K562 (cell line): ENCODE measurements around the gene GET3. TPM values are rescaled to one million over a fixed set of nuclear protein-coding genes. Genes with fewer than 3 reads are reported as not detected.

ENCODE experiments used
- ATAC-seq: fragments of 200-7000 bp; cut with Tn5 transposase; 3 replicates; pipeline ENCODE4 v1.9.1; 2020; ENCODE audit warnings: moderate library complexity
- BruUV-seq: library from RNA; stranded (reverse); fragments of 400-500 nt; replicated peaks from 2 replicates; lab custom pipeline; 2021; lab: Mats Ljungman, UMichigan
- CTCF ChIA-PET: fragments of 300-600 bp; formaldehyde crosslinking; extraction: SDS; loops from one replicate; lab custom pipeline; 2021; ENCODE audit warnings: low intra/inter-chr PET ratio; lab: Yijun Ruan, JAX
- POLR2A ChIA-PET: fragments of 300-600, 350-650 bp; sonication (Branson Sonifier 250); formaldehyde crosslinking; extraction: SDS; loops from one replicate; lab custom pipeline; 2021; ENCODE audit warnings: antibody characterized with exemption, inconsistent platforms; lab: Yijun Ruan, JAX
- DNase-seq, 4 experiments: peaks; one replicate each; pipeline versions ENCODE4 v3.0.0 to v3.0.0-alpha.2; 2011 to 2018; ENCODE audit warnings: low spot score in 3 of 4, mixed read lengths in 3 of 4; ENCODE audit errors: extremely low read depth in 1 of 4
- FAIRE-seq: peaks from 2 replicates; lab custom pipeline; 2011; peaks lifted over from hg19 to GRCh38; lab: Jason Lieb, UNC
- H2AFZ ChIP-seq: 2 replicates; pipeline ENCODE4 v1.6.0; 2011; ENCODE audit warnings: low read depth, low read length, control low read depth, inconsistent platforms
- H3K27ac ChIP-seq: fragments of 200-600 bp; 3 replicates; pipeline ENCODE4 v1.8.0; 2011; ENCODE audit warnings: low read depth, mild to moderate bottlenecking, control low read depth, inconsistent platforms, low read length, moderate library complexity, mixed read lengths; ENCODE audit errors: extremely low read depth
- H3K27me3 ChIP-seq, 2 experiments: fragments of 300-600 bp in 1 of 2; 2 replicates in 1 of 2; 3 replicates in 1 of 2; pipeline versions ENCODE4 v1.6.0 to v1.8.0; 2011; ENCODE audit warnings: inconsistent platforms in 2 of 2, low read length in 2 of 2, mild to moderate bottlenecking in 1 of 2, mixed read lengths in 1 of 2, moderate library complexity in 1 of 2; ENCODE audit not compliant: control insufficient read depth in 2 of 2, insufficient read depth in 2 of 2
- H3K36me3 ChIP-seq: fragments of 300-600 bp; 3 replicates; pipeline ENCODE4 v1.8.0; 2011; ENCODE audit warnings: mild to moderate bottlenecking, low read length, inconsistent platforms; ENCODE audit not compliant: control insufficient read depth, insufficient read depth
- H3K4me1 ChIP-seq, 2 experiments: fragments of 200-600 bp in 1 of 2; replicated peaks in 1 of 2; 2 replicates in 1 of 2; 3 replicates in 1 of 2; pipeline versions ENCODE4 v1.5.1 to v1.8.0; 2011; ENCODE audit warnings: inconsistent platforms in 2 of 2, low read length in 2 of 2, mild to moderate bottlenecking in 1 of 2, mixed read lengths in 1 of 2, moderate library complexity in 1 of 2; ENCODE audit not compliant: control insufficient read depth in 2 of 2, insufficient read depth in 2 of 2
- H3K4me2 ChIP-seq: 2 replicates; pipeline ENCODE4 v1.6.1; 2011; ENCODE audit warnings: low read length, control low read depth, inconsistent platforms, mixed read lengths; ENCODE audit not compliant: insufficient read depth
- H3K4me3 ChIP-seq: fragments of 200-600 bp; sonication (generic), shearing (Covaris generic); 2 replicates; pipeline ENCODE4 v1.5.1; 2016; ENCODE audit warnings: control low read depth, inconsistent platforms
- H3K79me2 ChIP-seq: fragments of 200-600 bp; 3 replicates; pipeline ENCODE4 v1.8.0; 2011; ENCODE audit warnings: low read length, inconsistent platforms; ENCODE audit not compliant: control insufficient read depth, insufficient read depth
- H3K9ac ChIP-seq, 2 experiments: 2 replicates each; pipeline versions ENCODE4 v1.6.0 to v1.6.1; 2011; ENCODE audit warnings: low read depth in 2 of 2, low read length in 2 of 2, control low read depth in 1 of 2, inconsistent platforms in 1 of 2, mild to moderate bottlenecking in 1 of 2, mixed read lengths in 1 of 2; ENCODE audit not compliant: insufficient read depth in 1 of 2
- H3K9me1 ChIP-seq: one replicate; pipeline ENCODE4 v1.6.0; 2011; ENCODE audit warnings: inconsistent platforms, mild to moderate bottlenecking, low read length, moderate library complexity; ENCODE audit not compliant: control insufficient read depth, insufficient read depth
- H3K9me3 ChIP-seq: replicated peaks from 2 replicates; pipeline ENCODE4 v1.5.1; 2011; ENCODE audit warnings: low read depth, low read length, inconsistent platforms; ENCODE audit not compliant: control insufficient read depth, insufficient read depth
- H4K20me1 ChIP-seq: replicated peaks from 2 replicates; pipeline ENCODE4 v1.6.1; 2011; ENCODE audit warnings: low read length, inconsistent platforms, mixed read lengths; ENCODE audit not compliant: control insufficient read depth, insufficient read depth
- ARID1B ChIP-seq: fragments of 450-650 bp; IDR thresholded peaks from 2 replicates; pipeline ENCODE4 v1.6.1; 2016; ENCODE audit warnings: antibody characterized with exemption, mild to moderate bottlenecking, inconsistent platforms
- BCLAF1 ChIP-seq, 2 experiments: fragments of 450-650 bp in 1 of 2; IDR thresholded peaks; 2 replicates each; pipeline ENCODE4 v1.6.1; 2011 to 2017; ENCODE audit warnings: low read depth in 2 of 2, antibody characterized with exemption in 1 of 2, borderline replicate concordance in 1 of 2, low read length in 1 of 2, mild to moderate bottlenecking in 1 of 2, mixed read lengths in 1 of 2; ENCODE audit not compliant: control insufficient read depth in 1 of 2
- BHLHE40 ChIP-seq: IDR thresholded peaks from 2 replicates; pipeline ENCODE4 v1.6.1; 2011; ENCODE audit warnings: low read length, improper control_type of control experiment
- DDX20 ChIP-seq: fragments of 450-650 bp; IDR thresholded peaks from 2 replicates; pipeline ENCODE4 v1.6.1; 2016; ENCODE audit warnings: missing genetic modification characterization, low read depth, mild to moderate bottlenecking, missing compliant biosample characterization, moderate library complexity
- FOSL1 ChIP-seq: fragments of 200-800 bp; sonication (Bioruptor generic); conservative IDR thresholded peaks from 2 replicates; pipeline ENCODE4 v1.6.1; 2016; ENCODE audit warnings: missing genetic modification characterization, missing compliant biosample characterization
- LCOR ChIP-seq: sonication (generic); formaldehyde crosslinking; IDR thresholded peaks from 2 replicates; pipeline ENCODE4 v1.8.0; 2022; ENCODE audit warnings: mild to moderate bottlenecking, missing genetic modification reagents
- MLLT1 ChIP-seq, 2 experiments: fragments of 450-650 bp; IDR thresholded peaks; 2 replicates each; pipeline ENCODE4 v1.6.1; 2016
- RBM25 ChIP-seq: fragments of 200-400 bp; formaldehyde crosslinking; IDR thresholded peaks from 2 replicates; pipeline ENCODE4 v1.6.1; 2018; ENCODE audit warnings: low read length, low read depth, moderate library complexity; ENCODE audit not compliant: severe bottlenecking
- SETDB1 ChIP-seq: IDR thresholded peaks from one replicate; pipeline ENCODE4 v1.6.1; 2012; ENCODE audit warnings: low read length, control low read depth, inconsistent platforms
- SMAD4 ChIP-seq: fragments of 250-450 bp; sonication (Bioruptor Pico); conservative IDR thresholded peaks from 2 replicates; pipeline ENCODE4 v1.8.0; 2021; ENCODE audit warnings: inconsistent platforms, mild to moderate bottlenecking, moderate library complexity
- TFE3 ChIP-seq: fragments of 450-650 bp; formaldehyde crosslinking; IDR thresholded peaks from 2 replicates; pipeline ENCODE4 v1.4.0; 2020; ENCODE audit warnings: mild to moderate bottlenecking, mixed read lengths
- XRCC4 ChIP-seq: IDR thresholded peaks from one replicate; pipeline ENCODE4 v1.6.1; 2011; ENCODE audit not compliant: insufficient read depth, insufficient read length; ENCODE audit errors: extremely low read depth
- ZKSCAN8 ChIP-seq: fragments of 200-800 bp; sonication (Bioruptor generic); IDR thresholded peaks from 2 replicates; pipeline ENCODE4 v1.6.1; 2016; ENCODE audit warnings: missing genetic modification characterization, missing compliant biosample characterization
- ZNF121 ChIP-seq: sonication (generic); formaldehyde crosslinking; conservative IDR thresholded peaks from 2 replicates; pipeline ENCODE4 v1.8.0; 2022; ENCODE audit warnings: missing genetic modification reagents
- ZNF551 ChIP-seq: fragments of 250-450 bp; sonication (Bioruptor Pico); IDR thresholded peaks from 2 replicates; pipeline ENCODE4 v1.5.0; 2021; ENCODE audit warnings: mild to moderate bottlenecking, moderate library complexity
- ZNF699 ChIP-seq: fragments of 250-450 bp; sonication (Bioruptor Pico); IDR thresholded peaks from 2 replicates; pipeline ENCODE4 v1.8.0; 2021; ENCODE audit warnings: mild to moderate bottlenecking, moderate library complexity; ENCODE audit not compliant: insufficient replicate concordance
- ZNF830 ChIP-seq: fragments of 250-450 bp; sonication (Bioruptor Pico); IDR thresholded peaks from 2 replicates; pipeline ENCODE4 v1.5.0; 2021; ENCODE audit warnings: mild to moderate bottlenecking
- WGBS: fragments of 100-300 bp; shearing (Covaris generic); methylation state at CpG from one replicate; pipeline ENCODE4 v1.1.6; 2016; ENCODE audit warnings: low coverage, mixed read lengths; ENCODE audit not compliant: insufficient coverage; ENCODE audit errors: missing lambda C conversion rate; 5-methylcytosine and 5-hydroxymethylcytosine counted together
- in situ Hi-C: fragments of 300-500 bp; cut with MboI; formaldehyde crosslinking; loops from 4 replicates; pipeline ENCODE4 v1.15.0; 2018; ENCODE audit warnings: inconsistent platforms, mixed read lengths
- intact Hi-C: fragments of 100-400 bp; cut with micrococcal nuclease; formaldehyde crosslinking; loops from 2 replicates; pipeline ENCODE4 v1.14.2; 2022
- polyA plus RNA-seq, 8 experiments: library from polyadenylated mRNA; depleted of rRNA in 4 of 8; stranded (reverse) in 5 of 8; unstranded in 3 of 8; fragments of >200 nt; fragmentation: Nextera tagmentation in 2 of 8; fragmentation: Illumina TruSeq in 1 of 8; extraction: Ambion mirVana in 2 of 8; extraction: Trizol in 1 of 8; gene quantifications; 2 replicates each; pipeline versions ENCODE4 v1.2.1 to v1.2.3, GENCODE V29; 2011 to 2014; ENCODE audit warnings: inconsistent platforms in 1 of 8, missing spikeins in 1 of 8
- total RNA-seq, 7 experiments: library from RNA; depleted of rRNA in 6 of 7; stranded (reverse); fragments of >200 nt in 6 of 7; fragmentation: Illumina TruSeq in 2 of 7; extraction: Trizol in 2 of 7; gene quantifications; 2 replicates each; pipeline versions ENCODE4 v1.2.1 to v1.2.3, GENCODE V29; 2011 to 2021; ENCODE audit warnings: low replicate concordance in 1 of 7

Gene GET3
- total and polyA plus RNA-seq, 9 of the 15 experiments (the other 6 are each of a cell fraction or from before 2014, with no cell fraction given) = 8.3 to 83.5 (median 51.8) TPM

- ATAC-seq (peak; percentile 70), DNase-seq (peak; percentile 62 to 91 (median 76)), FAIRE-seq (peak; percentile 98)
- Histone ChIP-seq H3K9ac (peak overlapping the region; percentile 73 to 74), H3K9me3 (no peaks in the 10 kb centered on the region), H3K27me3 (no peaks in the 10 kb centered on the region), H3K4me1 (peaks cover 69 to 71% of the 10 kb centered on the region in 2 experiments), H3K4me3 (no peak overlapping the region; the same call in 1 of the 2 replicates), H3K4me2 (peak overlapping the region; percentile 95), H4K20me1 (no peaks in the 10 kb centered on the region), H3K36me3 (no peaks in the 10 kb centered on the region), H2AFZ (peak overlapping the region; percentile 82), H3K79me2 (peaks cover 4% of the 10 kb centered on the region; the same call in 1 of the 3 replicates), H3K27ac (peak overlapping the region; percentile 97), H3K9me1 (no peaks in the 10 kb centered on the region)
- ChIA-PET POLR2A (no interaction called here), CTCF (interaction anchor here (0.6 kb wide), 1 partner anchor 177 kb away, joined by 4 read pairs; no protein-coding TSS in a partner anchor)
- intact Hi-C loops = no loop called here
- in situ Hi-C loops = no loop called here
- WGBS = 5% methylated on average over 10 of the region's 10 CpGs
- BruUV-seq = no TSS peak
- TF ChIP-seq SMAD4 (CRISPR knock-in tag) (peak; percentile 96), RBM25 (no peak), DDX20 (tag) (no peak), ZNF830 (CRISPR knock-in tag) (no peak), ZNF699 (CRISPR knock-in tag) (no peak), TFE3 (CRISPR knock-in tag) (no peak), SETDB1 (no peak), XRCC4 (no peak), LCOR (CRISPR knock-in tag) (no peak), MLLT1 (IDR thresholded peaks at IDR 0.05) (peak in 1 of 2 experiments; percentile 67; a peak in 3 of 4 replicates), BHLHE40 (peak; percentile 91), ZNF121 (CRISPR knock-in tag) (no peak), FOSL1 (tag) (peak; percentile 60; the same call in 1 of the 2 replicates), ZKSCAN8 (CRISPR knock-in tag) (no peak), ARID1B (peak; percentile 98), BCLAF1 (IDR thresholded peaks at IDR 0.05; ENCODE audit: borderline replicate concordance in 1 of 2, control insufficient read depth in 1 of 2, low read depth in 2 of 2, low read length in 1 of 2) (no peak), ZNF551 (CRISPR knock-in tag) (no peak)
These were observed 47.1 kb downstream of the GET3 start for GRCh38 chr19:12784394-12784870.
